Testis (tissue), 3 donors: ENCODE data around the gene CDKAL1. TPM values are rescaled to one million over a fixed set of nuclear protein-coding genes. Genes with fewer than 3 reads are reported as not detected.

Source experiments
- DNase-seq: peaks from one replicate; pipeline ENCODE4 v3.0.0-alpha.2; 2019
- H3K27ac ChIP-seq, 2 donors: fragments of 200-600 bp; sonication (generic); one replicate each; pipeline ENCODE4 v1.5.1; 2019
- H3K27me3 ChIP-seq: fragments of 200-600 bp; sonication (generic); one replicate; pipeline ENCODE4 v1.5.1; 2019
- H3K36me3 ChIP-seq: fragments of 200-600 bp; sonication (generic); one replicate; pipeline ENCODE4 v1.5.1; 2017; ENCODE audit warnings: low read depth; ENCODE audit errors: missing control alignments
- H3K4me1 ChIP-seq: fragments of 200-600 bp; sonication (generic); one replicate; pipeline ENCODE4 v1.5.1; 2019
- H3K4me3 ChIP-seq, 2 donors: fragments of 200-600 bp; sonication (generic); one replicate each; pipeline ENCODE4 v1.5.1; 2017 to 2019
- H3K9me3 ChIP-seq: fragments of 200-600 bp; sonication (generic); one replicate; pipeline ENCODE4 v1.5.1; 2017
- POLR2A ChIP-seq: fragments of 450-650 bp; IDR thresholded peaks from one replicate; pipeline ENCODE4 v1.6.1; 2017; ENCODE audit warnings: antibody characterized with exemption, mild to moderate bottlenecking, moderate library complexity
- WGBS, 2 donors: methylation state at CpG; one replicate each; pipeline ENCODE4 v1.1.5; 2018; 5-methylcytosine and 5-hydroxymethylcytosine counted together
- intact Hi-C: fragments of 100-400 bp; cut with DNase I; formaldehyde crosslinking; loops from one replicate; pipeline ENCODE4 v1.15.1; 2023; ENCODE audit warnings: low total_unique reads
- polyA plus RNA-seq: library from polyadenylated mRNA; stranded (reverse); fragments of 350-450 nt; fragmentation: Illumina TruSeq; extraction: RNeasy Lipid Tissue Mini Kit (QIAGEN cat#74804); gene quantifications from one replicate; pipeline ENCODE4 v1.2.3, GENCODE V29; 2014; ENCODE audit warnings: low read depth, low replicate concordance; ENCODE audit not compliant: insufficient read depth
- total RNA-seq, 2 donors: library from RNA; depleted of rRNA; stranded (reverse); fragments of >200 nt; gene quantifications; one replicate each; pipeline ENCODE4 v1.2.3, GENCODE V29; 2016
- TF ChIP-seq, protein P1 (sequence below), 3 experiments: fragments of 450-650 bp in 2 of 3; fragments of 200-600 bp in 1 of 3; sonication (generic) in 1 of 3; IDR thresholded peaks; one replicate each; pipeline ENCODE4 v1.5.1; 2016 to 2019; ENCODE audit warnings: antibody characterized with exemption in 3 of 3, mild to moderate bottlenecking in 2 of 3, moderate library complexity in 1 of 3

Gene CDKAL1
- total and polyA plus RNA-seq, 3 donors from 2014 or later, result 11.1 to 18.5 (median 16.1) TPM

DNA sequence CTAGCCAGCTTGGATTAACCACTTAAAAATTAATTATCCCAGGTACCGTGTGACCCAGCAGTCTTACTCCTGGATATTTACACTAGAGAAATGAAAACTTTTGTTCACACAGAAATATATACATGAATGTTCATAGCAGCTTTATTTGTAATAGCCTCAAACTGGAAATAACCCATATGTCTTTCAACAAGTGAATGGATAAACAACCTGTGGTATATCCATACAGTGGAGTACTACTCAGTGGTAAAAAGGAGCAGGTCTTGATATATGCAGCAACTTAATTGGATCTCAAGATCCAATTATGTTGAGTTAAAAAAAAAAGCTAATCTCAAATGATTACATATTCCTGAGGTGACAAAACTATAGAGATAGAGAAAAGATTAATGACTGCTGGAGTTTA is 381.4 kb downstream of the CDKAL1 start:
- H3K4me1 ChIP-seq, result no peaks in the 10 kb centered on the region
- intact Hi-C loops, result no loop called here
- no peaks in the 10 kb centered on the region for H3K36me3 ChIP-seq
- H3K9me3 ChIP-seq, result no peaks in the 10 kb centered on the region
- H3K4me3 ChIP-seq, result no peak overlapping the region
- H3K27ac ChIP-seq, result no peak overlapping the region
- H3K27me3 ChIP-seq, result no peaks in the 10 kb centered on the region
- 91 to 97% methylated on average over 1 of the region's 1 CpG for WGBS, 2 donors
- no peak for TF ChIP-seq POLR2A
- TF ChIP-seq, protein P1, sequence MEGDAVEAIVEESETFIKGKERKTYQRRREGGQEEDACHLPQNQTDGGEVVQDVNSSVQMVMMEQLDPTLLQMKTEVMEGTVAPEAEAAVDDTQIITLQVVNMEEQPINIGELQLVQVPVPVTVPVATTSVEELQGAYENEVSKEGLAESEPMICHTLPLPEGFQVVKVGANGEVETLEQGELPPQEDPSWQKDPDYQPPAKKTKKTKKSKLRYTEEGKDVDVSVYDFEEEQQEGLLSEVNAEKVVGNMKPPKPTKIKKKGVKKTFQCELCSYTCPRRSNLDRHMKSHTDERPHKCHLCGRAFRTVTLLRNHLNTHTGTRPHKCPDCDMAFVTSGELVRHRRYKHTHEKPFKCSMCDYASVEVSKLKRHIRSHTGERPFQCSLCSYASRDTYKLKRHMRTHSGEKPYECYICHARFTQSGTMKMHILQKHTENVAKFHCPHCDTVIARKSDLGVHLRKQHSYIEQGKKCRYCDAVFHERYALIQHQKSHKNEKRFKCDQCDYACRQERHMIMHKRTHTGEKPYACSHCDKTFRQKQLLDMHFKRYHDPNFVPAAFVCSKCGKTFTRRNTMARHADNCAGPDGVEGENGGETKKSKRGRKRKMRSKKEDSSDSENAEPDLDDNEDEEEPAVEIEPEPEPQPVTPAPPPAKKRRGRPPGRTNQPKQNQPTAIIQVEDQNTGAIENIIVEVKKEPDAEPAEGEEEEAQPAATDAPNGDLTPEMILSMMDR (IDR thresholded peaks at IDR 0.05), result no peak
- DNase-seq, result no peak

DNA sequence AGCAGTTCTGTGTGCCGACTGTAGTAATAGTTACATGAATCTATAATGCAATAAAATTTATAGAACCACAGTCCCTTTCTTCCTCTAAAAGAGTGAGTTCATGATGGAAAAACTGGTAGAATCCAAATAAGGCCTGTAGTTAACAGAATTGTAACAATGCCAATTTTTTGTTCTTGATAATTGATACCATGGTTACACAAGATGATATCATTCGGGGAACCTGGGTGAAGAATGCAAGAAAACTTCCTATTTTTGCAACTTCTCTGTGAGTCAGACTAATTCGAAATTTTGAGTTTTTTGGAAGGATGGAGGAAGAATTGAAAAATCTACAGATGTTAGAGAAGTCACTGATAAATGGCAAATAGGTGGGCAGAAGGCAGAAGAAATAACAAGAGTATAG is 381.8 kb downstream of the CDKAL1 start:
- Histone ChIP-seq H3K36me3 (no peaks in the 10 kb centered on the region), H3K27ac (no peak overlapping the region), H3K27me3 (no peaks in the 10 kb centered on the region), H3K4me1 (no peaks in the 10 kb centered on the region), H3K9me3 (no peaks in the 10 kb centered on the region), H3K4me3 (no peak overlapping the region)
- 76 to 81% methylated on average over 3 of the region's 3 CpGs for WGBS, 2 donors
- intact Hi-C loops, result no loop called here
- no peak for DNase-seq
- TF ChIP-seq, protein P1 (IDR thresholded peaks at IDR 0.05), result no peak
- no peak for TF ChIP-seq POLR2A

DNA sequence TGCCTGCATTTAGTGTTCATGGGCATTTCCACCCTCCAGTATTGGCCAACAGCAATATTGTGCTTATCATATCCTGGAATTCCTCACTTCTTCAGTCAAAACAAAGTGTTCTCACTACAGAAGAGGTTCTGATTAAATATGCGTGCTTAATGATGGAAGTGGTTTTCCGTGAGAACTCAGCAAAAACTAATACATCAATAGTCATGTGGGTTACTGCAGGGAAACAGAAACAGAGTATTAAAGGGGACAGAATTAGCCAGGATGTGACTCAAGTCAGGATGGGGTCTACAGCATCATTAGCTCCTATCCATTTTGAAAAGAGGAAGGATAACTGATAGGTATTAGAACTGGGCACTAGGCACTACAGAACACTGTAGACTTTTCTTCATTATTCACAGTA is 384.6 kb downstream of the CDKAL1 start:
- intact Hi-C loops, result no loop called here
- TF ChIP-seq, protein P1 (IDR thresholded peaks at IDR 0.05), result no peak
- TF ChIP-seq POLR2A, result no peak
- H3K4me3 ChIP-seq, result no peak overlapping the region
- H3K36me3 ChIP-seq, result no peaks in the 10 kb centered on the region
- no peak for DNase-seq
- no peaks in the 10 kb centered on the region for H3K9me3 ChIP-seq
- H3K4me1 ChIP-seq, result no peaks in the 10 kb centered on the region
- WGBS, 2 donors, result 62 to 70% methylated on average over 2 of the region's 2 CpGs
- H3K27me3 ChIP-seq, result no peaks in the 10 kb centered on the region
- H3K27ac ChIP-seq, result no peak overlapping the region

DNA sequence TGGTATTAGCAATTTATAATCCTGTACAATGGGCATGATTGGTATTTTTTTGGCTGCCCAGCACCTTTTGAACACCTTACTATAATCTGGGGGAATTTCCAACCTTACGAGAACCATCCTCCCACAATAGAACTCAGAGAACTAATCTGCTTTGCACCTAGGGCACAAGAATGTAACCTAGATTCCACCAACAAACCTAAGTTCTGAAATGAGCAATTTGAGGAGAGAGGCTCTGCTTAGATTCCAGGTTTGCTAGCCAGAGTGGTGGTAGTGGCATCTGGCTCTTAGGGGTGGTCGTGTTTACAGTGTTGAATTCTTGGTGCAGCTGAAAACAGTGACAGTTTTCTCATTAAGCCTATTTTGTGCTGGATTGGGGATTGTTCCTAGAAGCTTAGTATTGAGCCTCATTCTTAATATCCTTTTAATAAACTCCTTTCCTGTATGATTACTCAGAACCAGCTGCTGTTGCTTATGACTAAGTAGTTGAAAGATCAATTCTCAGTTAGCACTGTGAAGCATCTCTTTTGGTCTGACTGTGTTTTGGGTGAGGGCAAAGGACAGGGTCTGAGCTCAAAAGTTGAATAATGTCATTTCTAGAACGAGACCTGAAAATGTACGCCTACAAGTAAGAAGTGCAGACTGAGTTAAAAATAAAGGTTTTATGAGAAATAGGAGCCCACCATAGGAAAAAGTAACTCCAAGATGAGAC is 385.6 kb downstream of the CDKAL1 start:
- Histone ChIP-seq H3K36me3 (no peaks in the 10 kb centered on the region), H3K9me3 (no peaks in the 10 kb centered on the region), H3K4me1 (no peaks in the 10 kb centered on the region), H3K27me3 (no peaks in the 10 kb centered on the region), H3K4me3 (no peak overlapping the region), H3K27ac (no peak overlapping the region)
- WGBS, 2 donors, result 89 to 93% methylated on average over 4 of the region's 4 CpGs
- TF ChIP-seq, protein P1 (IDR thresholded peaks at IDR 0.05), result no peak
- no peak for TF ChIP-seq POLR2A
- no peak for DNase-seq
- intact Hi-C loops, result no loop called here

DNA sequence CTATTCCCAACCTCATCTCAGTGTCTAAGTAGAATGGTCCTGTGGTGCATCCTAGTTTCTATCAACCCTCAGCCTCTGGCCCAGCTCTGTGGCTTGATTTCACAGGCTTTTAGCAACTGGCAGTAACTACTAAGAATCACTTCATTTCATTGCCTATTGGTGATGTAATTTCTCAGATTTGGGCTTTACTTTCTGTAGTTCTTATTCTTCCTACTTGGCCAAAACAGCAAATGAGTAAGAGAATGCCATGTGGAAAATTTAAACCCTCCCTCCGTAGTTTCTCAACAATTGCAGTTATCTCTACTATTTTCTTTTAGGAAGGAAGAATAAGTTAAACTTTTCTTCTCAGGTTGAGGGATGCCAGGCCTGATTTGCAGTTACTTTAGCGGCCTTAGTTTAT is 387.3 kb downstream of the CDKAL1 start:
- 88 to 98% methylated on average over 2 of the region's 2 CpGs for WGBS, 2 donors
- Histone ChIP-seq H3K27ac (no peak overlapping the region), H3K4me1 (no peaks in the 10 kb centered on the region), H3K36me3 (no peaks in the 10 kb centered on the region), H3K27me3 (no peaks in the 10 kb centered on the region), H3K4me3 (no peak overlapping the region), H3K9me3 (no peaks in the 10 kb centered on the region)
- intact Hi-C loops, result no loop called here
- DNase-seq, result no peak
- no peak for TF ChIP-seq POLR2A
